Activated CD4-positive, alpha-beta T cell treated with anti-CD3 and anti-CD28 coated beads for 36 hours (primary cell): ENCODE results near the gene GNPDA1. TPM values are rescaled to one million over a fixed set of nuclear protein-coding genes. Genes with fewer than 3 reads are reported as not detected.
A peak's percentile ranks its signal among the peaks of the same experiment; 100 is the strongest.

ENCODE experiments used
- ATAC-seq: fragments of 200-7000 bp; cut with Tn5 transposase; one replicate; pipeline ENCODE4 v1.10.0; 2021; ENCODE audit warnings: mild to moderate bottlenecking, moderate library complexity
- CTCF ChIA-PET: fragments of 350-600 bp; sonication (Branson Sonifier 250); formaldehyde crosslinking; loops from one replicate; lab custom pipeline; 2021; ENCODE audit warnings: antibody characterized with exemption; lab: Charles Lee
- POLR2A ChIA-PET: fragments of 350-600 bp; sonication (Branson Sonifier 250); formaldehyde crosslinking; loops from one replicate; lab custom pipeline; 2021; ENCODE audit warnings: antibody characterized with exemption, inconsistent platforms; lab: Charles Lee
- DNase-seq: peaks from one replicate; pipeline ENCODE4 v3.0.0-alpha.2; 2020
- H3K27ac Mint-ChIP-seq: one replicate; pipeline ENCODE4 v1.8.0; 2021; ENCODE audit warnings: mixed read lengths
- H3K27me3 Mint-ChIP-seq: one replicate; pipeline ENCODE4 v1.8.0; 2021; ENCODE audit warnings: mixed read lengths
- H3K36me3 Mint-ChIP-seq: one replicate; pipeline ENCODE4 v1.8.0; 2021; ENCODE audit warnings: low read depth, mixed read lengths
- H3K4me1 Mint-ChIP-seq: one replicate; pipeline ENCODE4 v1.8.0; 2021; ENCODE audit warnings: mixed read lengths
- H3K4me3 Mint-ChIP-seq: one replicate; pipeline ENCODE4 v1.8.0; 2021; ENCODE audit warnings: mild to moderate bottlenecking, moderate library complexity, mixed read lengths
- H3K9me3 Mint-ChIP-seq: one replicate; pipeline ENCODE4 v1.8.0; 2021; ENCODE audit warnings: low read depth, mixed read lengths
- intact Hi-C, 2 experiments: fragments of 100-400 bp; cut with DNase I in 1 of 2; cut with micrococcal nuclease in 1 of 2; formaldehyde crosslinking; loops; one replicate each; pipeline versions ENCODE4 v1.14.2 to v1.15.1; 2022 to 2024; cut with DNase I, micrococcal nuclease
- total RNA-seq, 2 experiments: library from RNA; stranded (reverse); gene quantifications; one replicate each; pipeline ENCODE4 v1.2.3, GENCODE V29; 2021

GNPDA1 gene
- total RNA-seq, 2 experiments from 2014 or later: 75.4 to 77.4 TPM

GRCh38 chr5:142020122-142020659 is 7.4 kb upstream of the GNPDA1 start:
- no peak for ATAC-seq
- no peaks in the 10 kb centered on the region for H3K27me3 Mint-ChIP-seq
- peak overlapping the region; percentile 9 for H3K27ac Mint-ChIP-seq
- peaks cover 3% of the 10 kb centered on the region for H3K36me3 Mint-ChIP-seq
- ChIA-PET POLR2A (interaction anchor here (0.6 to 0.7 kb wide), 2 partner anchors 8 to 101 kb away, joined by 3 to 4 read pairs; partner anchors contain the start of gene GNPDA1), CTCF (interaction anchor here (0.6 to 1.4 kb wide), 6 partner anchors 8 to 129 kb away, joined by 3 to 5 read pairs (median 3); no protein-coding TSS in a partner anchor)
- no peak for DNase-seq
- intact Hi-C loops: no loop called here
- H3K9me3 Mint-ChIP-seq: peaks cover 8% of the 10 kb centered on the region
- H3K4me1 Mint-ChIP-seq: peaks cover 49% of the 10 kb centered on the region
- no peak overlapping the region for H3K4me3 Mint-ChIP-seq

DNA sequence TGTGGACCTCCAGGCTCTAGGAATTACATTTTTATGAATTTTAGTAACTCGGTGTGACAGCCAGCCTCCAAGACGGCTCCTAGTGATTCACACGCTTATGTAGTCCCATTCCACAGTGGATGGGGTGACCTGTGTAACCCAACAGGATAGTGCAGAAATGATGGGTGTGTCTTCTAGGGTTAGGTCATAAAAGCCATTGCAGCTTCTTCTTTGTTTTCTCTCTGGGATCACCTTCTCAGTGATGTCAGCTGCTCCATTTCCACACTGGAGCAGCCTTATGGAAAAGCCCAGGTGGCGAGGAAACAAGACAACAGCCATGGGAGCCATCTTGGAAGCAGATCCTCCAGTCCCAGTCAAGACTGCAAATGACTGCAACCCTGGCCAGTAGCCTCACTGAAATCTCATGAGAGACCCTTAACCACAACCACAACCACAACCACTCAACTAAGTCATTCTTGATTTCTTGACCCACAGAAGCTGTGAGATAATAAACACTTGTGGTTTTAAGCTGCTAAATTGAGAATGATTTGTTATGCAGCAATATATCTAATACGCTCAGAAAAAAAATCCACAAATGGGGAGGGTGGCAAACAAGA is 5.1 kb upstream of the GNPDA1 start:
- intact Hi-C loops: loop anchor here in 1 of 2 experiments (5.0 to 10.0 kb wide), 3 partner anchors 401 to 807 kb away; partner anchors contain the start of gene DIAPH1
- POLR2A ChIA-PET: no interaction called here
- Mint-ChIP-seq H3K36me3 (peaks cover 3% of the 10 kb centered on the region), H3K9me3 (peaks cover 8% of the 10 kb centered on the region), H3K27ac (peak overlapping the region; percentile 82), H3K4me1 (peaks cover 66% of the 10 kb centered on the region), H3K4me3 (no peak overlapping the region), H3K27me3 (no peaks in the 10 kb centered on the region)
- CTCF ChIA-PET: interaction anchor here (0.7 to 1.9 kb wide), 9 partner anchors 11 to 131 kb away, joined by 3 to 7 read pairs (median 4); no protein-coding TSS in a partner anchor
- ATAC-seq: no peak
- no peak for DNase-seq

GRCh38 chr5:142016556-142016955 is 3.7 kb upstream of the GNPDA1 start:
- ChIA-PET POLR2A (interaction anchor here (0.6 to 3.4 kb wide), 13 partner anchors 9 to 158 kb away, joined by 3 to 46 read pairs (median 5); partner anchors contain the start of gene NDFIP1), CTCF (interaction anchor here (0.7 to 9.0 kb wide), 20 partner anchors 8 to 1453 kb away, joined by 3 to 120 read pairs (median 4); partner anchors contain the start of genes NDFIP1 and RNF14)
- H3K4me1 Mint-ChIP-seq: peaks cover 73% of the 10 kb centered on the region
- H3K36me3 Mint-ChIP-seq: peaks cover 11% of the 10 kb centered on the region
- intact Hi-C loops: loop anchor here (1.0 to 10.0 kb wide), 9 partner anchors 9 to 808 kb away; partner anchors contain the start of genes DIAPH1 (in 1 of the 2) and NDFIP1 (in 1 of the 2)
- H3K9me3 Mint-ChIP-seq: peaks cover 8% of the 10 kb centered on the region
- ATAC-seq (peak; percentile 51), DNase-seq (peak; percentile 65)
- H3K4me3 Mint-ChIP-seq: peak overlapping the region; percentile 83
- H3K27ac Mint-ChIP-seq: peak overlapping the region; percentile 93
- no peaks in the 10 kb centered on the region for H3K27me3 Mint-ChIP-seq

DNA sequence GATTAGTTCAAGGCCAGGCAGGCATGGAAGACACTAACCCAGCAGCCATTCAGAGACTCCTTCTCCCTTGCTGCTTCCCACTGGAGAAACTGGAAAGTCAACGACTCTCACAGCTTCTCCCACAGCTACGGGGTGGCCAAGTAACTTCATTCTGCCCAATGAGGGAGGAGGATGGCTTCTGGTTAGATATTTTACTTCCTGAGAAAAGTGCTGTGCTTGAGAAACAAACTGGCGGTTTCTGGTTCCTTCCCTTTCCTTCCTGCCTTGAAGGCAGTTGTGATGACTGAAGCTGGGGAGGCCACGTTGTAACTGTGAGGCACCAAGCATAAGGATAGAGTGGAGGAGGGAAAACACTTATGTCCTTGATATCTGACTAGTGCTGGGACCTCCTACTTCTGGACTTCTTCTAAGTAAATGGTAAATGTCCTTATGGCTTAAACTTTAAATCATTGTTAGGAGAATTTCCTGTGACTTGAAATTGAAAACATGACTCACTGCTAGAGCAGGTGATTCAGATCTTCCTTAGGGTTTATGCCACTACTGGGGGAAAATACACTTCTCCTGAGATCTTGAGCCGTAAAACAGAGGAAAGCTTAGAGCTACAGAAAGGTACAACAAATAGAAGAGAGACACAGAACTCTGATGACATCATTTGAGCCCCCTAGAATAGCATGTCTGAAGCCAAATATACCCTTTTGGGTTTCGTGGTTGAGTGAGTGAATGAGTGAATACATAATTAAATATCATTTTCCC is 3.1 kb upstream of the GNPDA1 start:
- Mint-ChIP-seq H3K4me1 (peaks cover 77% of the 10 kb centered on the region), H3K4me3 (peak overlapping the region; percentile 83), H3K36me3 (peaks cover 14% of the 10 kb centered on the region), H3K9me3 (peaks cover 8% of the 10 kb centered on the region), H3K27me3 (no peaks in the 10 kb centered on the region), H3K27ac (peak overlapping the region; percentile 93)
- ATAC-seq: peak; percentile 58
- POLR2A ChIA-PET: interaction anchor here (0.6 to 3.4 kb wide), 12 partner anchors 9 to 158 kb away, joined by 3 to 46 read pairs (median 6); partner anchors contain the start of gene NDFIP1
- DNase-seq: peak; percentile 69
- intact Hi-C loops: loop anchor here (1.0 to 10.0 kb wide), 12 partner anchors 9 to 809 kb away; partner anchors contain the start of genes DIAPH1 (in 1 of the 2) and NDFIP1 (in 1 of the 2)
- CTCF ChIA-PET: interaction anchor here (0.7 to 9.0 kb wide), 28 partner anchors 9 to 1452 kb away, joined by 3 to 120 read pairs (median 4); partner anchors contain the start of genes NDFIP1 and RNF14

DNA sequence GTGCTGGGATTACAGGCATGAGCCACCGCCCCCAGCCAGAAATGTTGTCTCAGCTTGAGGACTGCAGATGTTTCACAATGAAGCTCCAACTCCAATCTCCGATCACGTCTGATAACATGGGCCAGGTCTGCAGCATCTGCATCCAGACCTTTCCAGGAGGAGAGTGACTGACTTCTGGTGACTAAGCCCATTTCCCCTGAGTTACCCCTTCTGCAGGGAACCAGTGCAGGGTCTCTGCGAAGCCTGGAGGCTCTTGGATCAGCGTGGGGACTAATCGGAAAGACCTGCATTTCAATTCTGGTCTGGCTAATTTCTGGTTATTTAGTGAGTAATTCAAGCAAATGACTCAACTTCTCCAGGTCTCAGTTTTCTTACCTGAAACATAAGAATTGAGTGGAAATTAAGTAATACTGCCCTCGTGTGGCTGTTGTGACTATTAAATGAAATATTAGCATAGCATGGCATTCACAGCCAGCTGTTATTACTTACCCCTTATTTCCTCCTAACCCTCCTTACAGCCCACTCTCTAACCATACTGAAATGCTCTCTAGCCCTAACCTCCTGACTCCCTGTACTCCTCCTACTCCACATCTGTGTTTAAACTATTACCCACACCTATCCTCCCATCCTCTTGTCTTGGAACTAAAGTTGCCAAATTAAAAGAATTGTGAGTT is 2.2 kb upstream of the GNPDA1 start:
- peak overlapping the region; percentile 93 for H3K27ac Mint-ChIP-seq
- peaks cover 12% of the 10 kb centered on the region for H3K36me3 Mint-ChIP-seq
- H3K9me3 Mint-ChIP-seq: peaks cover 3% of the 10 kb centered on the region
- peak overlapping the region; percentile 83 for H3K4me3 Mint-ChIP-seq
- intact Hi-C loops: loop anchor here (1.0 to 10.0 kb wide), 7 partner anchors 22 to 810 kb away; partner anchors contain the start of gene DIAPH1 (in 1 of the 2)
- ATAC-seq: peak; percentile 11
- POLR2A ChIA-PET: interaction anchor here (1.9 to 3.4 kb wide), 3 partner anchors 8 to 94 kb away, joined by 13 to 46 read pairs (median 28); partner anchors contain the start of gene NDFIP1
- CTCF ChIA-PET: interaction anchor here (0.6 to 9.0 kb wide), 25 partner anchors 8 to 398 kb away, joined by 3 to 120 read pairs (median 6); partner anchors contain the start of gene NDFIP1
- H3K4me1 Mint-ChIP-seq: peaks cover 74% of the 10 kb centered on the region
- no peaks in the 10 kb centered on the region for H3K27me3 Mint-ChIP-seq
- peak; percentile 70 for DNase-seq

DNA sequence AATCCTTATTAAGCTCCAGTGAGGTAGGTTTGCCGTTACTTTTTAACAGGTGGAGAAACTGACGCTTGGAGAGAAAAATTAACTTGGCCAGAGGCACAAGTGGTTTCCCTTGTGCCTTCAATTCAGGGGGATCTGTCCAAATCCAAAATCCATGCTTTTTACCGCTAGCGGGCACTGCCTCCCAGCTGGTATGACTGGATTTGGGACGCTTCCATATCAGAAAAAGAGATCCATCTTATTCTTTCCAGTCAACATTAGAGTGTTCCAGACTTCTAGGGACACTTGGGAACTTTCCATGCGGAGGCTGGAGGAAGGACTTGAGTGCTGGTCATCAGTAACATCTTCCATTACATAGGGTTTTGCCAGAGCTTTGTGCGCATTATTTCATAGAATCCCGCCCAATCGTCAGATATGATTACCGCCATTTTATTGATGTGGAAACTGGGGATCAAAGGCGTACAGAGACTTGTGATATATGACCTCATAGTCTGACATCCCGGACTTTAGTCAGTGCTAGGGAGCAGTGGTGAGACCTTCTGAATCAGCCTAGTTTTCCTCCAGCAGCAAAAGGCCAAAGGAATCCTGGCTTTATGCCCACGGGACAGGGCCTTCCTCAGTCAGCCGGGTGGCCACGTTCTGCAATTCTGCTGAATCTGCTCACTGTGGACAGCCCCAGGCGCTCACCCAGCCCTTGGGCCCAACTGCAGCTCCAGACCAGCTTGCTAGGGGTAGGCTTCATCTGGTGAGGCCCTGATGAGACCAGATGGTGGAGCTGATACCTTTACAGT is 1.1 kb upstream of the GNPDA1 start:
- intact Hi-C loops: loop anchor here (2.0 to 10.0 kb wide), 5 partner anchors 21 to 811 kb away; no protein-coding TSS in a partner anchor
- peak; percentile 38 for DNase-seq
- CTCF ChIA-PET: interaction anchor here (0.6 to 9.0 kb wide), 20 partner anchors 11 to 322 kb away, joined by 3 to 120 read pairs (median 6); partner anchors contain the start of gene NDFIP1
- POLR2A ChIA-PET: interaction anchor here (0.5 to 3.4 kb wide), 6 partner anchors 82 to 413 kb away, joined by 3 to 46 read pairs (median 4); partner anchors contain the start of gene NDFIP1
- Mint-ChIP-seq H3K36me3 (peaks cover 21% of the 10 kb centered on the region), H3K4me1 (peaks cover 80% of the 10 kb centered on the region), H3K4me3 (peak overlapping the region; percentile 83), H3K27ac (peak overlapping the region; percentile 93), H3K27me3 (no peaks in the 10 kb centered on the region), H3K9me3 (no peaks in the 10 kb centered on the region)
- ATAC-seq: no peak

DNA sequence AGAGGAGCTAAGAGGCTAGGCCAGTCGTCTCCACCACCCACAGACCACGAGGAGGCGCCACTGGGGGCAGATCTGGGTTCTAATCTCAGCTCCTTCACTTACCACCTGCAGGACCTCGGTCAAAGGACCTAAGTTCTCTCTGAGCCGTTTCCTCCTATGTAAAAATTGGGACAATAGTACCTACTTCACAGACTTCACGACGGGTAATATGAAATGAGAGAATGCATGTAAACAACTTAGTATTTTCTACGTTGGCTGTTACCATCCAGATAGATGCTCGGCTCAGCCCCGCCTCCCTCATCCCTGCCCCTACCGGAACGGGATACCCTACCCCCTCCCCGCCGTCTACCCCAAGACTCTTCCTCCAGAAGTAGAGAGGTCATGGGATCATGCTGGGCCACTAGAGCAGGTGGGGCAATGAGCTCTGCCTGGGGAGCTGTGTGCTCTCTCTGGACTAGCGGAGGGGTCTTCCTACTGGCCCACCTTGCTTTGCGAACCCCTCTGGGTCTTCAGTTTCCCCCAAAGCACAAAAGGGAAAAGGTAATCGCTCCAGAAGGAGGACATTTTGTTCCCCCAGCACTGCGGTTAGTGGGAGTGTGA is 541 bp downstream of the GNPDA1 start:
- intact Hi-C loops: loop anchor here (1.0 to 10.0 kb wide), 4 partner anchors 133 to 813 kb away; no protein-coding TSS in a partner anchor
- peaks cover 36% of the 10 kb centered on the region for H3K36me3 Mint-ChIP-seq
- no peaks in the 10 kb centered on the region for H3K9me3 Mint-ChIP-seq
- peak overlapping the region; percentile 87 for H3K27ac Mint-ChIP-seq
- H3K4me1 Mint-ChIP-seq: peaks cover 79% of the 10 kb centered on the region
- ATAC-seq: no peak
- no peaks in the 10 kb centered on the region for H3K27me3 Mint-ChIP-seq
- ChIA-PET CTCF (interaction anchor here (0.6 to 9.0 kb wide), 31 partner anchors 8 to 1816 kb away, joined by 3 to 120 read pairs (median 4); partner anchors contain the start of genes NDFIP1 and RNF14), POLR2A (interaction anchor here (0.5 to 1.9 kb wide), 8 partner anchors 8 to 131 kb away, joined by 3 to 6 read pairs (median 4); partner anchors contain the start of gene RNF14)
- peak overlapping the region; percentile 83 for H3K4me3 Mint-ChIP-seq
- peak; percentile 88 for DNase-seq

DNA sequence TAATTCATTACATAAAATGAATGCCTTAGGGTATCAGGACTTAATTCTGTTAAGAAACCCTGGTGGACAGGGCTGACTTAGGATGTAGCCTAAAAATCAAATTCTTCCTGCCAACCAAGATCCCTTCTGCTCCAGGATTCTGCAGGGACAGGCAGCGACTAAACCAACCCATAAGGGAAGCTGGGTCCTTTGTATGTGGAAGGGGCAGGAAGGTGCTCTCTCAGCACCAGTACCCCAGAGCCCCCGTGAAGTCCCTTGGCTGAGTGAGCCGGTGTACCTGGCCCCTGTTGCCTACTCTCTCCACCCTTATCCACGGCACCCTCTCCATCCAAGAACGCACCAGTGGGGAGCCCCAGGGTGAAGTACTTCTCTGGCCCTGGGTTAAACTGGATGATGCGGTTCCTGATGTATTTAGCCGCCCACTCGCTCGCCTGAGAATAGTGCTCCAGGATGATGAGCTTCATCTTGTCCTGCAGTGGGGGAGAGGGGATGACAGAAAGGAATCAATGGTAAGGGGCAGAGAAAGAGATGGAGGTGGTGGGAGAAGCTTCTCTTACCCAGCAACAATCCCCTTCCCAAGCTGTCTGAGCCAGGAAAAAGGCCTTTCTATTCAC is 1.1 kb downstream of the GNPDA1 start:
- ATAC-seq: no peak
- peak overlapping the region; percentile 83 for H3K4me3 Mint-ChIP-seq
- POLR2A ChIA-PET: interaction anchor here (0.6 to 1.9 kb wide), 5 partner anchors 21 to 132 kb away, joined by 3 to 6 read pairs (median 3); partner anchors contain the start of gene RNF14
- H3K9me3 Mint-ChIP-seq: no peaks in the 10 kb centered on the region
- DNase-seq: no peak
- CTCF ChIA-PET: interaction anchor here (0.6 to 9.0 kb wide), 33 partner anchors 8 to 1815 kb away, joined by 3 to 120 read pairs (median 4); partner anchors contain the start of genes NDFIP1 and RNF14
- H3K27ac Mint-ChIP-seq: peak overlapping the region; percentile 87
- peaks cover 80% of the 10 kb centered on the region for H3K4me1 Mint-ChIP-seq
- intact Hi-C loops: loop anchor here (1.0 to 10.0 kb wide), 4 partner anchors 134 to 813 kb away; no protein-coding TSS in a partner anchor
- H3K27me3 Mint-ChIP-seq: no peaks in the 10 kb centered on the region
- peaks cover 39% of the 10 kb centered on the region for H3K36me3 Mint-ChIP-seq
